Dendritic cell treated with granulocyte-macrophage colony-stimulating factor and Interleukin-4, amounts not matched to agents 40 ng/mL and 50 ng/mL, for 4 days (primary cell): Measurements from ENCODE around the gene C1orf226.
"Not testable (repeated sequence)": the region's sequence is repeated elsewhere in the genome, so short reads cannot be mapped to it uniquely, and the experiment has no call there.

Experiments
- H3K27ac Mint-ChIP-seq: one replicate; pipeline ENCODE4 v1.8.0; 2022; ENCODE audit warnings: mild to moderate bottlenecking, mixed read lengths
- H3K27me3 Mint-ChIP-seq: one replicate; pipeline ENCODE4 v1.8.0; 2022; ENCODE audit warnings: mild to moderate bottlenecking, mixed read lengths
- H3K36me3 Mint-ChIP-seq: one replicate; pipeline ENCODE4 v1.8.0; 2022; ENCODE audit warnings: low read depth, mixed read lengths
- H3K4me1 Mint-ChIP-seq: one replicate; pipeline ENCODE4 v1.8.0; 2022; ENCODE audit warnings: low read depth, mixed read lengths
- H3K4me3 Mint-ChIP-seq: one replicate; pipeline ENCODE4 v1.8.0; 2022; ENCODE audit warnings: mild to moderate bottlenecking, moderate library complexity, mixed read lengths
- H3K9me3 Mint-ChIP-seq: one replicate; pipeline ENCODE4 v1.8.0; 2022; ENCODE audit warnings: mixed read lengths
- intact Hi-C: fragments of 100-400 bp; cut with micrococcal nuclease; formaldehyde crosslinking; loops from one replicate; pipeline ENCODE4 v1.15.0; 2022

The C1orf226 gene

GRCh38 chr1:162396201-162396906 is 14.8 kb downstream of the C1orf226 start:
- intact Hi-C loops, result no loop called here
- Mint-ChIP-seq H3K4me1 (peaks cover 9% of the 10 kb centered on the region), H3K4me3 (no peak overlapping the region), H3K36me3 (no peaks in the 10 kb centered on the region), H3K27ac (no peak overlapping the region), H3K9me3 (no peaks in the 10 kb centered on the region), H3K27me3 (peaks cover 31% of the 10 kb centered on the region)

DNA sequence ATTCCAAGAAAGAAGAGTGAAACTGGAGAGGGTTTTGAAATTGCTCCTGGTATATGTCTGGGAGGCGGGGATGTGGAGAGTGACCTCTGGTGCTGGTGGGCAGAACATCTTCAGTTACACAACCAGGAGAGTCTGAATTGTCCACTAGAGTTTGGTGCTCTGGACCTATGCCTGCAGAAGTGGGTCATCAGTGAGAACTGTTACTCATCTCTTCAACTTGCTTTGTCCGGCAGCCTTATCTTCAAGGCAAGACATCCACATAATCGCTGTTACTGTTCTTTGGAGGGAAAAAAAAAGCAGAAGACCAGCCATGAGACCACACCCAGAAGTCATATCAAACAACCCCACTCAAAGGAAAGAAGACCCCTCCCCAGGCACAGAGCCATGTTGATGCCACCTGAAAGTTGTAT is 15.5 kb downstream of the C1orf226 start:
- intact Hi-C loops, result no loop called here
- H3K36me3 Mint-ChIP-seq, result no peaks in the 10 kb centered on the region
- no peaks in the 10 kb centered on the region for H3K9me3 Mint-ChIP-seq
- H3K27ac Mint-ChIP-seq, result no peak overlapping the region
- H3K4me1 Mint-ChIP-seq, result peaks cover 2% of the 10 kb centered on the region
- peaks cover 31% of the 10 kb centered on the region for H3K27me3 Mint-ChIP-seq
- H3K4me3 Mint-ChIP-seq, result no peak overlapping the region

- H3K27me3 Mint-ChIP-seq, result peaks cover 31% of the 10 kb centered on the region
Observed at GRCh38 chr1:162397943-162398560, 16.5 kb downstream of the C1orf226 start.

DNA sequence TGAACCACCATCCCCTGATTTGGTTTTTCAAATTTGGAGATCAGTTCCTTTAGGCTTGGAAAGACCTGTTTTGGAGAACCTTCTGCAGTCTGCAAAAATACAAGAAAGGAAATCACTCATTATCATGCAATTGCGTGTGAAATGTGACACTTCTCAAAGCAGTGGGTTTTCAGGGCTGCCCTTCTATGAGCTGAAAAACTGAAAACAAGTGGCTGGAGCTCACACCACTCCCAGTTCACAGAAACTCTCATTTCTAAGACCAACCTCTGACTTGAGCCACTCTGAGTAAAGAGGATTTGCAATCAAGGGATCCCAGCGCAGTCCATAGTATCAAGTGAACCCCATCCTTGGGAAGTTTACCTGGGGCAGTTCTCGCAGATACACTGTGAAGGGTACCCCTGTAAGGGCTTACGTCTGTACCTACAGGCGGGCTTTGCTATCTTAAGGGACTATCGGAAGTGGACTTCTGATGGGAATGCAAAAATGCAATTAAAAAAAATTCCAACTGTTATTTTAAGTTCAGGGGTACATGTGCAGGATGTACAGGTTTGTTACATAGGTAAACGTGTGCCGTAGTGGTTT is 17.6 kb downstream of the C1orf226 start:
- intact Hi-C loops, result no loop called here
- Mint-ChIP-seq H3K9me3 (no peaks in the 10 kb centered on the region), H3K4me3 (no peak overlapping the region), H3K4me1 (no peaks in the 10 kb centered on the region), H3K27me3 (peaks cover 31% of the 10 kb centered on the region), H3K27ac (no peak overlapping the region), H3K36me3 (no peaks in the 10 kb centered on the region)

More at GRCh38 chr1:162397943-162398560, 16.5 kb downstream of the C1orf226 start:
- Mint-ChIP-seq H3K4me3 (no peak overlapping the region), H3K27ac (no peak overlapping the region), H3K4me1 (no peaks in the 10 kb centered on the region), H3K9me3 (no peaks in the 10 kb centered on the region), H3K36me3 (no peaks in the 10 kb centered on the region)
- intact Hi-C loops, result no loop called here

DNA sequence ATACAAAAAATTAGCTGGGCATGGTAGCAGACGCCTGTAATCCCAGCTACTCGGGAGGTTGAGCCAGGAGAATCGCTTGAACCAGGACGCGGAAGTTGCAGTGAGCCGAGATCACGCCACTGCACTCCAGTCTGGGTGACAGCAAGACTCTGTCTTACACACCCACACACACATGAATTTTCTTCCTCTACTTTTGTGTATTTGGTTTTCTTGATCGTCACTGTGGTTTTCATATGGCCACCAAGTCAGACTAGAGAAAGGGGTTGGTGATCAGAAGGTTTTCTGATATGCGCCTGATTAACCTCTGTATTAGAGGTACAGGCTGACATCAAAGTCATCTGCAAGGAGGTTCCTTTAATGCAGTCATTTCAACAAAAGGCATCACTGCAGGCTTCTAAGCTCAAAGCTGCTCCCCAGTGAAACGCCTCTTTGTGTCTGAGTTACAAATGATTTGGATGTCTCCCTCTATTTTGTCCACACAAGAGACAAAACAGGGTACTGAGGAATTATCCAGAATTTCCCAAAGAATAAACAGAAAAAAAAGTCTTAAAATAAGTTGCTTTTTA is 19.3 kb downstream of the C1orf226 start:
- Mint-ChIP-seq H3K4me1 (no peaks in the 10 kb centered on the region), H3K4me3 (no peak overlapping the region), H3K27me3 (peaks cover 28% of the 10 kb centered on the region), H3K27ac (no peak overlapping the region), H3K36me3 (no peaks in the 10 kb centered on the region), H3K9me3 (no peaks in the 10 kb centered on the region)
- intact Hi-C loops, result no loop called here

GRCh38 chr1:162404550-162405160 is 23.1 kb downstream of the C1orf226 start:
- intact Hi-C loops, result no loop called here
- Mint-ChIP-seq H3K27ac (no peak overlapping the region), H3K4me3 (no peak overlapping the region), H3K9me3 (no peaks in the 10 kb centered on the region), H3K27me3 (peaks cover 7% of the 10 kb centered on the region), H3K4me1 (peaks cover 7% of the 10 kb centered on the region), H3K36me3 (no peaks in the 10 kb centered on the region)

DNA sequence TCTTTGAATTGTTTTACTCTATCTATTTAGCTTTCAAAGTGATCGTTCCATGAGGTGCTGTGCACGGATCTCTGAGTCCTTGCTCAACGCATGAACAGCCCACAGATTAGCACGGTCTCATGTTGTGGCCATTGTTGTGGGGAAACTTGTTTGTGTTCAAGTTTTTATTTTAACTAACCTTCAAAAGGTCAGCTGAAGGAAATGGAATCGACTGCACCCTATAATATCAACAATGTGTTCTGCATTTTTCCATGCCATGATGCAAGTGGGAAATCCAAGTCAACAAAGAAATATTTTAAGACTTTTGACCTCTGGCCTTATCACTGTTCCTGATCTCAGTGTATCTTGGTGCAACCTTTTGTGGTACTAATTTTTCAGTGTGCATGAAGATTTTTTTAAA is 24.3 kb downstream of the C1orf226 start:
- H3K36me3 Mint-ChIP-seq, result no peaks in the 10 kb centered on the region
- peaks cover 12% of the 10 kb centered on the region for H3K4me1 Mint-ChIP-seq
- peaks cover 10% of the 10 kb centered on the region for H3K27me3 Mint-ChIP-seq
- no peaks in the 10 kb centered on the region for H3K9me3 Mint-ChIP-seq
- intact Hi-C loops, result no loop called here
- H3K4me3 Mint-ChIP-seq, result no peak overlapping the region
- no peak overlapping the region for H3K27ac Mint-ChIP-seq

DNA sequence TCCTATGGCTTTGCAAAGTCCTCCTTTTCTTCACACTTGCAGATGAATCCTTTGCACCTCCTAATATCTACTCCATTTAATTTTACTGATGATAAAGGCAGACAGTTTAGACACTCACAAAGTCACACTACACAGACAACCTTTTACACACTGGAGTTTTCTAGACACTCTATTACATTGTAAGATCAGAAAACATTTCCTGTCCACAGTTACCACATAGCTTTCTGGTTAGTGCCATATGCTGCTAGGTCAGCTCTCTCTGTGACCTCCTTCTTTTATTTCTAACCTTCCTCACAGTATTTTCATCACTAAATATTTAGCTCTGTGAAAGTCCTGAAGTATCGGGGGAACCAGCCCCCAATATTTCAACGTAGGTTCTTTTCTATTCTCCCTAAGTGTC is 25.3 kb downstream of the C1orf226 start:
- no peaks in the 10 kb centered on the region for H3K36me3 Mint-ChIP-seq
- H3K4me1 Mint-ChIP-seq, result peaks cover 18% of the 10 kb centered on the region
- no peak overlapping the region for H3K4me3 Mint-ChIP-seq
- intact Hi-C loops, result no loop called here
- no peaks in the 10 kb centered on the region for H3K9me3 Mint-ChIP-seq
- peaks cover 10% of the 10 kb centered on the region for H3K27me3 Mint-ChIP-seq
- H3K27ac Mint-ChIP-seq, result no peak overlapping the region

DNA sequence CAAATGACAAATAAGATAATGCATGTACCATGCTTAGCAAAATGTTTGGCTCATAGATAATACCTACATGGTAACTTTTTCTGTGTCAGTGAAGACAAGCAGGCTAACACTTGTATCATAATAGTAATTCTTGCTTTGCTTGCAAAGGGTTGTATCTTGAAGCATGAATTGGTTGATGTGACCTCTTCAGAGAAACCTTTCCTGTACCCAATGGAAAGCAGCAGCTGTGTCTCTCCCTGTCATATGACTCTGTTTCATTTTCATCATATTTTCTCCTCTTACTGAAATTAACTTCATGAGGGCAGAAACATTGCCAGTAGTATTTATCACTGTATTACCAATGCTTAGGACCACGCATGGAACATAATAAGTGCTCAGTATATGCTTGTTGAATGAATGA is 26.0 kb downstream of the C1orf226 start:
- Mint-ChIP-seq H3K4me3 (no peak overlapping the region), H3K4me1 (peaks cover 24% of the 10 kb centered on the region), H3K27me3 (peaks cover 10% of the 10 kb centered on the region), H3K27ac (no peak overlapping the region), H3K36me3 (no peaks in the 10 kb centered on the region), H3K9me3 (no peaks in the 10 kb centered on the region)
- intact Hi-C loops, result no loop called here

DNA sequence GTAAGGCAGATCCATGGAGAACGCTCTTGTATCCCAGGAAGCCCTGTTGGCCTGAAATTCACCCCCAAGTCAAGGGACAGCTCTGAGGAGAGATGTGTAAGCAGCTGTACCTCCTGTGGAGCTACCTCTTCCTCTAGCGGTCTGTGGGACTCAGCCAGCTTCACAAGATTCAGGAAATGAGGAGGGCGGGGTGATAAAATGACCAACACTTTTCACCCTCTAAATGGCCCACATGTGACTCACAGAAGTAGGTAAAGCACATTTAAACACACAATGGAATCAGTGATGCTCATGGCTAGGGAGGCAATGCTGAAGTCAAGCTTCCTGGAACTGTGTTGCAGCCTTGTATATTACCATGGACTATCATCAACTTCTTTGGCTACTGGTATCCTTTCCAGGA is 30.5 kb downstream of the C1orf226 start, which contains the start of gene SH2D1B:
SH2D1B (minus strand) TSS at position 135 of the 400 bp plus-strand sequence; CDS start at position 15, 120 bp downstream.
- Mint-ChIP-seq H3K27ac (no peak within 1 kb of the TSS), H3K4me1 (peaks cover 29% of the 10 kb centered on the region), H3K36me3 (no peaks in the 10 kb centered on the region), H3K4me3 (no peak within 1 kb of the TSS), H3K27me3 (peaks cover 11% of the 10 kb centered on the region), H3K9me3 (no peaks in the 10 kb centered on the region)
- intact Hi-C loops, result no loop called here

- H3K36me3 Mint-ChIP-seq, result no peaks in the 10 kb centered on the region
- H3K4me1 Mint-ChIP-seq, result peaks cover 24% of the 10 kb centered on the region
- H3K27ac Mint-ChIP-seq, result no peak overlapping the region
- intact Hi-C loops, result no loop called here
- no peaks in the 10 kb centered on the region for H3K9me3 Mint-ChIP-seq
- H3K27me3 Mint-ChIP-seq, result peaks cover 2% of the 10 kb centered on the region
- no peak overlapping the region for H3K4me3 Mint-ChIP-seq
Observed at GRCh38 chr1:162416215-162416614, 34.7 kb downstream of the C1orf226 start.

DNA sequence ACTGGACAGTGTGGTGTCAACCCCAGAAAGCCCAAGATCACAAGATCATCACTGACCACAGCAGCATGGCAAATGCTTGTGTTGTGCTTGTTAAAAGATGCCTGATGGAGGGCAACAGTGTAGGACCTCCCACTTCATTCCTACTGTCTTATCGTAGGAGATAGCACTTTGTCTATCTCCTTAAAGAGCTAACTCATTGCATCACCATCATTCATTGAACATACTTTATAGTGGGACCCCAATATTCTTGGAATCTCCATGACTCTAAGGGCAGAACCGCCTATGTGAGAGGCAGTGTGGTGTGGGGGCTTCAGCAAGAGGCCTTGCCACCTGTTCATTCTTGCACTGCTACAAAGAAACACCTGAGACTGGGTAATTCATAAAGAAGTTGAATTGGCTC is 35.4 kb downstream of the C1orf226 start:
- intact Hi-C loops, result no loop called here
- H3K9me3 Mint-ChIP-seq, result no peaks in the 10 kb centered on the region
- no peak overlapping the region for H3K27ac Mint-ChIP-seq
- peaks cover 2% of the 10 kb centered on the region for H3K27me3 Mint-ChIP-seq
- H3K36me3 Mint-ChIP-seq, result no peaks in the 10 kb centered on the region
- no peak overlapping the region for H3K4me3 Mint-ChIP-seq
- peaks cover 25% of the 10 kb centered on the region for H3K4me1 Mint-ChIP-seq

GRCh38 chr1:162417650-162418049 is 36.1 kb downstream of the C1orf226 start:
- intact Hi-C loops, result no loop called here
- Mint-ChIP-seq H3K4me3 (no peak overlapping the region), H3K9me3 (no peaks in the 10 kb centered on the region), H3K4me1 (peaks cover 25% of the 10 kb centered on the region), H3K27ac (no peak overlapping the region), H3K27me3 (peaks cover 3% of the 10 kb centered on the region), H3K36me3 (no peaks in the 10 kb centered on the region)

DNA sequence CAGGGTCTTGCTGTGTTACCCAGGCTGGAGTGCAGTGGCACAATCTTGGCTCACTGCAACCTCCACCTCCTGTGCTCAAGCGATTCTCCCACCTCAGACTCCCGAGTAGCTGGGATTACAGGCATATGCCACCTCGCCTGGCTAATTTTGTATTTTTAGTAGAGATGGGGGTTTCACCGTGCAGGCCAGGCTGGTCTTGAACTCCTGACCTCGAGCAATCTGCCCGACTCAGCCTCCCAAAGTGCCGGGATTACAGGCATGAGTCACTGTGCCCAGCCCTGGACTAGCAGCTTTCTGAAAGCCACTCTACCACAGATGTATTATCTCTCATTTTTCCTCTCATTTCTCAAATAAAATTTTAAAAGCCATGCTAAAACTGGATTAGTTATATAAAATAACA is 37.1 kb downstream of the C1orf226 start:
- H3K4me3 Mint-ChIP-seq, intact Hi-C loops, H3K27ac Mint-ChIP-seq, H3K9me3 Mint-ChIP-seq, H3K36me3 Mint-ChIP-seq, H3K27me3 Mint-ChIP-seq: not testable (repeated sequence)
- peaks cover 31% of the 10 kb centered on the region for H3K4me1 Mint-ChIP-seq
